HepG2 (cell line): ENCODE data around the gene ITGB6. TPM values are rescaled to one million over a fixed set of nuclear protein-coding genes. Genes with fewer than 3 reads are reported as not detected.

ENCODE experiments used
- ATAC-seq: fragments of 200-7000 bp; cut with Tn5 transposase; 3 replicates; pipeline ENCODE4 v1.9.1; 2020; ENCODE audit warnings: mild to moderate bottlenecking, moderate library complexity
- BruUV-seq: library from RNA; stranded (reverse); fragments of 400-500 nt; replicated peaks from 2 replicates; lab custom pipeline; 2021; lab: Mats Ljungman, UMichigan
- CTCF ChIA-PET: fragments of 300-600 bp; formaldehyde crosslinking; extraction: SDS; loops from one replicate; lab custom pipeline; 2021; ENCODE audit warnings: low total read pairs, inconsistent platforms, low intra/inter-chr PET ratio; lab: Yijun Ruan, JAX
- POLR2A ChIA-PET: fragments of 350-600 bp; sonication (Branson Sonifier 250); formaldehyde crosslinking; loops from one replicate; lab custom pipeline; 2020; ENCODE audit warnings: antibody characterized with exemption, inconsistent platforms; lab: Yijun Ruan, JAX
- DNase-seq: peaks from one replicate; pipeline ENCODE4 v3.0.0-alpha.2; 2015; ENCODE audit warnings: low spot score
- FAIRE-seq: peaks from 3 replicates; lab custom pipeline; 2011; peaks lifted over from hg19 to GRCh38; lab: Jason Lieb, UNC
- H2AFZ ChIP-seq: one replicate; pipeline ENCODE4 v1.6.1; 2011; ENCODE audit warnings: low read length, inconsistent platforms
- H3K27ac ChIP-seq: fragments of 300-600 bp; 3 replicates; pipeline ENCODE4 v1.8.0; 2011; ENCODE audit warnings: mixed run types, mild to moderate bottlenecking, mixed read lengths, low read length, inconsistent platforms; ENCODE audit not compliant: insufficient read depth; ENCODE audit errors: extremely low read length
- H3K27me3 ChIP-seq, 2 experiments: fragments of 200-600 bp in 1 of 2; 2 replicates in 1 of 2; 3 replicates in 1 of 2; pipeline versions ENCODE4 v1.6.0 to v1.8.0; 2011; ENCODE audit warnings: low read length in 2 of 2, mild to moderate bottlenecking in 2 of 2, moderate library complexity in 2 of 2, inconsistent platforms in 1 of 2; ENCODE audit not compliant: insufficient read depth in 2 of 2, control insufficient read depth in 1 of 2
- H3K36me3 ChIP-seq, 2 experiments: fragments of 200-600 bp in 1 of 2; replicated peaks in 1 of 2; 2 replicates in 1 of 2; 3 replicates in 1 of 2; pipeline versions ENCODE4 v1.5.1 to v1.8.0; 2011; ENCODE audit warnings: low read length in 2 of 2, inconsistent platforms in 1 of 2; ENCODE audit not compliant: insufficient read depth in 2 of 2, control insufficient read depth in 1 of 2
- H3K4me1 ChIP-seq: 2 replicates; pipeline ENCODE4 v1.5.1; 2012; ENCODE audit warnings: low read length, inconsistent platforms; ENCODE audit not compliant: insufficient read depth
- H3K4me2 ChIP-seq: 2 replicates; pipeline ENCODE4 v1.6.0; 2011; ENCODE audit warnings: low read depth, low read length, inconsistent platforms
- H3K4me3 ChIP-seq, 3 experiments: fragments of 200-600 bp in 1 of 3; sonication (generic), shearing (Covaris generic) in 1 of 3; replicated peaks in 1 of 3; 2 replicates each; pipeline ENCODE4 v1.5.1; 2011 to 2016; ENCODE audit warnings: low read length in 3 of 3, inconsistent platforms in 2 of 3, low read depth in 2 of 3, mild to moderate bottlenecking in 2 of 3, control low read depth in 1 of 3, mixed read lengths in 1 of 3; ENCODE audit not compliant: insufficient read depth in 1 of 3
- H3K79me2 ChIP-seq: one replicate; pipeline ENCODE4 v1.6.1; 2011; ENCODE audit warnings: low read length, inconsistent platforms; ENCODE audit not compliant: insufficient read depth
- H3K9ac ChIP-seq: 2 replicates; pipeline ENCODE4 v1.6.0; 2011; ENCODE audit warnings: mild to moderate bottlenecking, low read depth, low read length, inconsistent platforms; ENCODE audit not compliant: insufficient read depth
- H3K9me3 ChIP-seq: 2 replicates; pipeline ENCODE4 v1.5.1; 2012; ENCODE audit warnings: mild to moderate bottlenecking, low read length
- H4K20me1 ChIP-seq: 2 replicates; pipeline ENCODE4 v1.6.0; 2011; ENCODE audit warnings: inconsistent platforms, mild to moderate bottlenecking, low read length, moderate library complexity; ENCODE audit not compliant: insufficient read depth
- ARNTL ChIP-seq: sonication (generic); formaldehyde crosslinking; IDR thresholded peaks from 2 replicates; pipeline ENCODE4 v1.4.0; 2020; ENCODE audit warnings: mild to moderate bottlenecking, missing genetic modification reagents
- ATF3 ChIP-seq: sonication (generic); formaldehyde crosslinking; IDR thresholded peaks from 2 replicates; pipeline ENCODE4 v1.4.0; 2020; ENCODE audit warnings: missing genetic modification reagents
- KDM5B ChIP-seq: sonication (generic); formaldehyde crosslinking; IDR thresholded peaks from 2 replicates; pipeline ENCODE4 v1.4.0; 2020; ENCODE audit warnings: missing genetic modification reagents, mild to moderate bottlenecking, borderline replicate concordance
- MBNL3 ChIP-seq: fragments of 250-450 bp; sonication (Bioruptor Pico); conservative IDR thresholded peaks from 2 replicates; pipeline ENCODE4 v1.8.0; 2022; ENCODE audit warnings: mild to moderate bottlenecking, inconsistent platforms
- MED8 ChIP-seq: sonication (generic); formaldehyde crosslinking; IDR thresholded peaks from 2 replicates; pipeline ENCODE4 v1.8.1; 2023; ENCODE audit warnings: mild to moderate bottlenecking, missing genetic modification reagents; ENCODE audit not compliant: insufficient replicate concordance
- NFE2 ChIP-seq: sonication (generic); formaldehyde crosslinking; IDR thresholded peaks from 2 replicates; pipeline ENCODE4 v1.4.0; 2020; ENCODE audit warnings: missing genetic modification reagents
- NR2F2 ChIP-seq: IDR thresholded peaks from 2 replicates; pipeline ENCODE4 v1.6.1; 2012; ENCODE audit warnings: low read depth, inconsistent platforms, borderline replicate concordance
- SMAD9 ChIP-seq: sonication (generic); formaldehyde crosslinking; IDR thresholded peaks from 2 replicates; pipeline ENCODE4 v1.5.1; 2020; ENCODE audit warnings: mild to moderate bottlenecking, missing genetic modification reagents
- SP140L ChIP-seq: sonication (generic); formaldehyde crosslinking; IDR thresholded peaks from 2 replicates; pipeline ENCODE4 v1.4.0; 2020; ENCODE audit warnings: missing genetic modification reagents, borderline replicate concordance
- ZNF230 ChIP-seq: sonication (generic); formaldehyde crosslinking; IDR thresholded peaks from 2 replicates; pipeline ENCODE4 v1.4.0; 2020; ENCODE audit warnings: mild to moderate bottlenecking, missing genetic modification reagents
- ZNF276 ChIP-seq: sonication (generic); formaldehyde crosslinking; IDR thresholded peaks from 2 replicates; pipeline ENCODE4 v1.4.0; 2020; ENCODE audit warnings: mild to moderate bottlenecking, low read depth, missing genetic modification reagents
- ZNF574 ChIP-seq: sonication (generic); formaldehyde crosslinking; IDR thresholded peaks from 2 replicates; pipeline ENCODE4 v1.4.0; 2020; ENCODE audit warnings: missing genetic modification reagents
- ZNF577 ChIP-seq: sonication (generic); formaldehyde crosslinking; IDR thresholded peaks from 2 replicates; pipeline ENCODE4 v1.4.0; 2020; ENCODE audit warnings: mild to moderate bottlenecking, low read depth, missing genetic modification reagents, borderline replicate concordance
- ZNF878 ChIP-seq: sonication (generic); formaldehyde crosslinking; IDR thresholded peaks from 2 replicates; pipeline ENCODE4 v1.8.1; 2023; ENCODE audit warnings: mild to moderate bottlenecking, missing genetic modification reagents, moderate library complexity
- ZNF879 ChIP-seq: sonication (generic); formaldehyde crosslinking; IDR thresholded peaks from 2 replicates; pipeline ENCODE4 v1.8.1; 2023; ENCODE audit warnings: missing genetic modification reagents
- WGBS: methylation state at CpG from one replicate; pipeline ENCODE4 v1.1.6; 2017; ENCODE audit warnings: low lambda C conversion rate; 5-methylcytosine and 5-hydroxymethylcytosine counted together
- in situ Hi-C: cut with HindIII; loops from 2 replicates; pipeline ENCODE4 v1.10.0; 2017; ENCODE audit warnings: low pct_unique_long_range_greater_than_20kb; ENCODE audit not compliant: extremely low pct_ligation_motif_present
- intact Hi-C: fragments of 100-400 bp; cut with micrococcal nuclease; formaldehyde crosslinking; loops from one replicate; pipeline ENCODE4 v1.10.0; 2022; ENCODE audit not compliant: unreplicated experiment
- polyA plus RNA-seq, 8 experiments: library from polyadenylated mRNA; depleted of rRNA in 3 of 8; stranded (reverse) in 7 of 8; unstranded in 1 of 8; fragments of >200 nt; fragmentation: Illumina TruSeq in 4 of 8; extraction: Trizol in 4 of 8; gene quantifications; 2 replicates each; pipeline versions ENCODE4 v1.2.1 to v1.2.3, GENCODE V29; 2011 to 2016; ENCODE audit warnings: low read depth in 4 of 8, missing spikeins in 1 of 8, mixed read lengths in 1 of 8; ENCODE audit not compliant: insufficient read depth in 1 of 8
- total RNA-seq, 5 experiments: library from RNA; depleted of rRNA; stranded (reverse); fragments of >200 nt; fragmentation: Illumina TruSeq; extraction: Trizol; gene quantifications; 2 replicates each; pipeline ENCODE4 v1.2.3, GENCODE V29; 2016; ENCODE audit warnings: low read depth in 1 of 5

Gene ITGB6
- total and polyA plus RNA-seq, 2 of the 13 experiments (the other 11 are each of a cell fraction or from before 2014, with no cell fraction given), result not detected

- no peak overlapping the region for H3K9ac ChIP-seq
- H3K27me3 ChIP-seq, result no peaks in the 10 kb centered on the region; a peak in 1 of 5 replicates
- no peaks in the 10 kb centered on the region for H4K20me1 ChIP-seq
- WGBS, result under 1% methylated on average over 3 of the region's 3 CpGs
- BruUV-seq, result no TSS peak
- in situ Hi-C loops, result no loop called here
- CTCF ChIA-PET, result interaction anchor here (0.7 kb wide), 1 partner anchor 769 kb away, joined by 3 read pairs; no protein-coding TSS in a partner anchor
- POLR2A ChIA-PET, result no interaction called here
- intact Hi-C loops, result no loop called here
- H3K9me3 ChIP-seq, result no peaks in the 10 kb centered on the region
- FAIRE-seq (no peak), DNase-seq (no peak), ATAC-seq (no peak)
- H2AFZ ChIP-seq, result no peak overlapping the region
- no peaks in the 10 kb centered on the region for H3K36me3 ChIP-seq
- no peaks in the 10 kb centered on the region; the same call in 1 of the 2 replicates for H3K4me1 ChIP-seq
- H3K4me3 ChIP-seq, result no peak overlapping the region
- H3K27ac ChIP-seq, result no peak overlapping the region
- TF ChIP-seq ATF3 (no peak), ARNTL (CRISPR knock-in tag) (no peak), ZNF276 (no peak), ZNF879 (no peak), ZNF577 (CRISPR knock-in tag) (no peak), NR2F2 (no peak), NFE2 (CRISPR knock-in tag) (no peak), SP140L (CRISPR knock-in tag) (no peak), MBNL3 (CRISPR knock-in tag) (no peak), ZNF878 (CRISPR knock-in tag) (no peak), MED8 (no peak), SMAD9 (CRISPR knock-in tag) (no peak), ZNF230 (CRISPR knock-in tag) (no peak), ZNF574 (no peak), KDM5B (CRISPR knock-in tag) (no peak)
- TF ChIP-seq, all 625 proteins: peak for 0
- Histone ChIP-seq H3K4me2 (no peak overlapping the region), H3K79me2 (no peaks in the 10 kb centered on the region)
These were observed 849 bp upstream of the ITGB6 start for GRCh38 chr2:160200921-160201320.
